ENCODE measurements around the gene KCNH1. TPM values are rescaled to one million over a fixed set of nuclear protein-coding genes. Genes with fewer than 3 reads are reported as not detected.

Gene KCNH1
- total RNA-seq, 1 donor from 2014 or later: not detected

DNA sequence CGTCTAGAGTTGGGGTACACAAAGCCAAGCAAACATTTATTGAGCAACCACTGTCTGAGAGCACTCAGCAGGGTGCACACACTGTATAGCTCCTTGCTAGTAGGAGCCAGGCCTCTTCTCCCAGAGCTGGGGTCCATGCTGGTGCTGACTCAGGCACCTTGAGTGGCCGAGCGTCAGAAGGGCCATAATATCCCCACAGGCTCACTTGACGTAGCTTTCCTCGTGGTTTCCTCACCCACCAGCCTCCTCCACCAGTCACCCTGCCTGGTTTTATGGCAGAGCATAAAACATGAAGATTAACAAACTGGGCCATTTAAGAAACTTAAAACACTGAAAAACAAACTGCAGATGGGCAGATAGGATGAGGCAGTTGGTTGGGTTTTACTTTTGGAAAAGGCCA, 443.7 kb downstream of the KCNH1 start:
- Histone ChIP-seq H3K4me1 (no peaks in the 10 kb centered on the region), H3K9me3 (no peaks in the 10 kb centered on the region), H3K27ac (no peak overlapping the region), H3K36me3 (no peaks in the 10 kb centered on the region), H3K4me3 (no peak overlapping the region), H3K27me3 (no peaks in the 10 kb centered on the region)
- TF ChIP-seq, protein P1, sequence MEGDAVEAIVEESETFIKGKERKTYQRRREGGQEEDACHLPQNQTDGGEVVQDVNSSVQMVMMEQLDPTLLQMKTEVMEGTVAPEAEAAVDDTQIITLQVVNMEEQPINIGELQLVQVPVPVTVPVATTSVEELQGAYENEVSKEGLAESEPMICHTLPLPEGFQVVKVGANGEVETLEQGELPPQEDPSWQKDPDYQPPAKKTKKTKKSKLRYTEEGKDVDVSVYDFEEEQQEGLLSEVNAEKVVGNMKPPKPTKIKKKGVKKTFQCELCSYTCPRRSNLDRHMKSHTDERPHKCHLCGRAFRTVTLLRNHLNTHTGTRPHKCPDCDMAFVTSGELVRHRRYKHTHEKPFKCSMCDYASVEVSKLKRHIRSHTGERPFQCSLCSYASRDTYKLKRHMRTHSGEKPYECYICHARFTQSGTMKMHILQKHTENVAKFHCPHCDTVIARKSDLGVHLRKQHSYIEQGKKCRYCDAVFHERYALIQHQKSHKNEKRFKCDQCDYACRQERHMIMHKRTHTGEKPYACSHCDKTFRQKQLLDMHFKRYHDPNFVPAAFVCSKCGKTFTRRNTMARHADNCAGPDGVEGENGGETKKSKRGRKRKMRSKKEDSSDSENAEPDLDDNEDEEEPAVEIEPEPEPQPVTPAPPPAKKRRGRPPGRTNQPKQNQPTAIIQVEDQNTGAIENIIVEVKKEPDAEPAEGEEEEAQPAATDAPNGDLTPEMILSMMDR (IDR thresholded peaks at IDR 0.05): no peak
- ATAC-seq: no peak
- intact Hi-C loops (cut with DNase I): no loop called here
- DNase-seq: no peak

DNA sequence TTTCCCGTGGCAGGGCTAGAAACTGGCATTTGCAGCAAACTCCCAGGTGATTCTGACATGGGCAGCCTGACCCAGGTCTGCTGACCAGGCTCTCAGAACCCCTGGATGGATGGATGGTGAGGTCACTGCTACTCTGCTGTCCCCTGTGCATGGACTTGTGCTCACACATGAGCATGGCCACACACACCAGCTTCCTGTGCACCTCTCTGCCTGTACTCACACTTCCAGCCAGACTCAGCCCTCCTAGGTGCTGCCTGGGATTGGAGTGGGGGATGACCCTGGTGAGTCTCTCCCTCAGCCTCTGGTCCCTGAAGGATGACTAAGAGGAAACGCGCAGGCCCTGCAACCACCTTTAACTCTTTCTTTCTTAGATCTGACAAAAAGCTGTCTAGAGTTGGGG, 444.1 kb downstream of the KCNH1 start:
- ATAC-seq (no peak), DNase-seq (no peak)
- no peak overlapping the region for H3K4me3 ChIP-seq
- no peaks in the 10 kb centered on the region for H3K4me1 ChIP-seq
- H3K9me3 ChIP-seq: no peaks in the 10 kb centered on the region
- TF ChIP-seq, protein P1 (IDR thresholded peaks at IDR 0.05): no peak
- H3K27me3 ChIP-seq: no peaks in the 10 kb centered on the region
- no peak overlapping the region for H3K27ac ChIP-seq
- H3K36me3 ChIP-seq: no peaks in the 10 kb centered on the region
- intact Hi-C loops (cut with DNase I): no loop called here

DNA sequence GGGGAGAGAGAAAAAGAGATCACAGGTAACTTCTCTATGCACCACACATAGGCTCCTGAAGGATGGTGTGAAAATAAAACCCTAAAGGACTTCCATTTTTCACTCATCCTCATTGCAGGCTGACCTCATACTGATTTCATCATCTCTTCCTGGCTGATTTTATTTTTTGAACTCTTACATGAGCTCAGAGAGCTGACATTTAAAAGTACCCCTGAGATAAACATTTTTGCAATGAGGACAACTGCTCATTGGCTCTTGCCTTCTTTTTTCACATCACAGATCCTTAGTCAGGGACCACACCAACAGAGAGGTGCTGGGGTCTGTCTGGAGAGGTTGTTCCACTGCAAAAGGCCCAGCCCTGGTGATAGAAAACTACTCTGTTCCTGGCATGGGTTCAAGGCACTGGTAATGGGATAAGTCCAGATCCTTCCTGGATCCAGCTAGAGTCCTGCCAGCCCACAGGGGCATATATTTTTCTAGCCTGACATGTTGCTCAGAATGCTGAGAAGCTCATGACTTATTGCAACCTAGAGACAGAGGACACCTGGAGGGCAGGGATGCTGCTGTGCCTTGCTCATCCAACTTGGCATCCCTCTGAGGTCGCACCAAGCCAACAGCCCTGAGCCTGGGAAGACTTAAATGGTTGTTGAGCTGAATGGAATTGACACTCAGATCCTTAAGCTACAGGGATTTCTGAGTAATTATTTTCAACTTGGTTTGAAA, 445.3 kb downstream of the KCNH1 start:
- no peak overlapping the region for H3K4me3 ChIP-seq
- TF ChIP-seq, protein P1 (IDR thresholded peaks at IDR 0.05): no peak
- no peaks in the 10 kb centered on the region for H3K4me1 ChIP-seq
- no peaks in the 10 kb centered on the region for H3K27me3 ChIP-seq
- no peaks in the 10 kb centered on the region for H3K36me3 ChIP-seq
- intact Hi-C loops (cut with DNase I): no loop called here
- H3K27ac ChIP-seq: no peak overlapping the region
- H3K9me3 ChIP-seq: no peaks in the 10 kb centered on the region
- ATAC-seq: no peak
- no peak for DNase-seq

DNA sequence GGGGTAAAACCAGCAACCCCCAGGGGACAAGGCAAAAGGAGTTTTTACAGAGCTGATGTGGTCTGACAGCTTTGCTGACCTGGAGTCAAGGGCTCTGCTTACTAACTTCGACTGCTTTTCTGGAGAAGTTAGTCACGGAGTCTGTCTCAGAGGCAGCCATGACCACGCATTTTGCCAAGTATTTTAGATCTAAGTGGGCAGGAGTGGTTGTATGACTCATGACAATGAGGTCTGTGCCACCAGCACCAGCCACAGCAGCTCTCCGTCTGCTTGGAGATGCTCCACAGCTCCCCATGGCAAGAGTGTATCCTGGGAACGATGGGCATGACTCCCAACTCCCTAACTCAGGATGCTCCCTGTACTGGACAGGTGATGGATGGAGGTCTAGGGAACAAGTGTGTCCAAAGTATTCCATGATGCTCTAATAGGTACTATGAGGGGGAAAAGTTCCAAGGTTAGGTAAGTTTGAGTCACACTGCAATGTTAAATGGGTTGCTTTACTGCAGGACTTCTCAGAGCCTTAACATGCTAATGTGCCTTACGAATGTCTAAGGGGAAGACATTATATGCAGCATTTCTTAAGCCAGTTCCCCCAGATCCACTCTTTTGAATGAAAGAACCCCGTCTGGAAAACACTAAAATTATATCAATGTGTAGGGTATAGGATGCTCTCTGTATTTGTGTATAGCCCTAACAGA, 446.2 kb downstream of the KCNH1 start:
- H3K4me3 ChIP-seq: no peak overlapping the region
- H3K9me3 ChIP-seq: no peaks in the 10 kb centered on the region
- intact Hi-C loops (cut with DNase I): no loop called here
- DNase-seq (no peak), ATAC-seq (peak; percentile 23)
- H3K4me1 ChIP-seq: no peaks in the 10 kb centered on the region
- no peaks in the 10 kb centered on the region for H3K36me3 ChIP-seq
- H3K27ac ChIP-seq: no peak overlapping the region
- TF ChIP-seq, protein P1 (IDR thresholded peaks at IDR 0.05): no peak
- no peaks in the 10 kb centered on the region for H3K27me3 ChIP-seq

DNA sequence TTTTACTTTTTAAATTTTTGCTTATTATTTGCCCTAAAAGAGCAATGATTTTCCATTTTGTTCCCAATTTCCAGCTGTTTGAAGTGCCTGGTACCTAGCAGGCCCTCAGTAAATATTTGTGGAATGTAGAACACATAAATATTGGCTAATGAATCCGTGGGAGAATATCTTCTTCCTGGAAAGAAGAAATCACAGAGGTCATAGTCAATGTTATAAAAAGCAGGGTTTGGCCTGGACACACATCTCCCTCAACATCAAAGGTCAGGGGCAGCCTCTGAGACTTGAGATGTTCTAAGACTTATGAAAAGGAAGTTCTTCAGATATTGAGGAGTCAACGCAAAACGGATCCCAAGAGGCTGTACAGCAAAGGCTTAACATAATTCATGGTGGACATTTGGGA, 447.1 kb downstream of the KCNH1 start:
- Histone ChIP-seq H3K4me3 (no peak overlapping the region), H3K4me1 (no peaks in the 10 kb centered on the region), H3K9me3 (no peaks in the 10 kb centered on the region), H3K27me3 (no peaks in the 10 kb centered on the region), H3K27ac (no peak overlapping the region), H3K36me3 (no peaks in the 10 kb centered on the region)
- DNase-seq (no peak), ATAC-seq (no peak)
- intact Hi-C loops (cut with DNase I): no loop called here
- TF ChIP-seq, protein P1 (IDR thresholded peaks at IDR 0.05): no peak
